ENCODE data around the gene GUCY2D. TPM values are rescaled to one million over a fixed set of nuclear protein-coding genes. Genes with fewer than 3 reads are reported as not detected.

GUCY2D gene
- total and polyA plus RNA-seq, 2 donors, result 0.02 to 0.05 TPM

GRCh38 chr17:7971651-7972050, 30.8 kb upstream of the GUCY2D start:
- Histone ChIP-seq H3K4me1 (ENCODE audit: control insufficient read depth in 2 of 2, insufficient read depth in 2 of 2, low read length in 2 of 2) (no peaks in the 10 kb centered on the region), H3K27me3 (ENCODE audit: control insufficient read depth in 2 of 2, insufficient read depth in 1 of 2, low read length in 1 of 2) (peaks cover 0 to 2% of the 10 kb centered on the region in 2 donors), H3K27ac (ENCODE audit: low read depth in 1 of 2, low read length in 1 of 2) (no peak overlapping the region), H3K4me3 (ENCODE audit: low read length in 2 of 2) (no peak overlapping the region), H3K36me3 (ENCODE audit: control insufficient read depth in 2 of 2, insufficient read depth in 2 of 2, low read length in 1 of 2) (no peaks in the 10 kb centered on the region), H3K9me3 (ENCODE audit: control insufficient read depth in 2 of 2, insufficient read depth in 1 of 2, low read length in 1 of 2) (peaks cover 2 to 10% of the 10 kb centered on the region in 2 donors)
- whole genome bisulfite sequencing, result 95% methylated on average over 4 of the region's 4 CpGs
- DNase-seq (ENCODE audit: low read depth in 6 of 9, low spot score in 9 of 9), result no peak

- WGBS, result 97% methylated on average over 8 of the region's 8 CpGs
- Histone ChIP-seq H3K36me3 (ENCODE audit: control insufficient read depth in 2 of 2, insufficient read depth in 2 of 2, low read length in 1 of 2) (no peaks in the 10 kb centered on the region), H3K4me3 (ENCODE audit: low read length in 2 of 2) (no peak overlapping the region), H3K27me3 (ENCODE audit: control insufficient read depth in 2 of 2, insufficient read depth in 1 of 2, low read length in 1 of 2) (peaks cover 0 to 2% of the 10 kb centered on the region in 2 donors), H3K4me1 (ENCODE audit: control insufficient read depth in 2 of 2, insufficient read depth in 2 of 2, low read length in 2 of 2) (no peaks in the 10 kb centered on the region), H3K27ac (ENCODE audit: low read depth in 1 of 2, low read length in 1 of 2) (no peak overlapping the region), H3K9me3 (ENCODE audit: control insufficient read depth in 2 of 2, insufficient read depth in 1 of 2, low read length in 1 of 2) (peaks cover 2 to 10% of the 10 kb centered on the region in 2 donors)
- DNase-seq (ENCODE audit: low read depth in 6 of 9, low spot score in 9 of 9), result no peak
Observed at GRCh38 chr17:7972131-7972785, 30.2 kb upstream of the GUCY2D start.

GRCh38 chr17:7974638-7975131, 27.7 kb upstream of the GUCY2D start:
- peaks cover 0 to 2% of the 10 kb centered on the region in 2 donors for H3K27me3 ChIP-seq (ENCODE audit: control insufficient read depth in 2 of 2, insufficient read depth in 1 of 2, low read length in 1 of 2)

GRCh38 chr17:7977039-7977438, 25.4 kb upstream of the GUCY2D start:
- Histone ChIP-seq H3K9me3 (ENCODE audit: control insufficient read depth in 2 of 2, insufficient read depth in 1 of 2, low read length in 1 of 2) (peaks cover 2 to 10% of the 10 kb centered on the region in 2 donors), H3K27me3 (ENCODE audit: control insufficient read depth in 2 of 2, insufficient read depth in 1 of 2, low read length in 1 of 2) (peaks cover 0 to 3% of the 10 kb centered on the region in 2 donors), H3K4me3 (ENCODE audit: low read length in 2 of 2) (no peak overlapping the region), H3K36me3 (ENCODE audit: control insufficient read depth in 2 of 2, insufficient read depth in 2 of 2, low read length in 1 of 2) (no peaks in the 10 kb centered on the region), H3K27ac (ENCODE audit: low read depth in 1 of 2, low read length in 1 of 2) (no peak overlapping the region), H3K4me1 (ENCODE audit: control insufficient read depth in 2 of 2, insufficient read depth in 2 of 2, low read length in 2 of 2) (no peaks in the 10 kb centered on the region)
- whole genome bisulfite sequencing, result 95% methylated on average over 4 of the region's 4 CpGs
- DNase-seq (ENCODE audit: low read depth in 6 of 9, low spot score in 9 of 9), result no peak

More at GRCh38 chr17:7974638-7975131, 27.7 kb upstream of the GUCY2D start:
- Histone ChIP-seq H3K4me3 (ENCODE audit: low read length in 2 of 2) (no peak overlapping the region), H3K9me3 (ENCODE audit: control insufficient read depth in 2 of 2, insufficient read depth in 1 of 2, low read length in 1 of 2) (peaks cover 2 to 10% of the 10 kb centered on the region in 2 donors), H3K4me1 (ENCODE audit: control insufficient read depth in 2 of 2, insufficient read depth in 2 of 2, low read length in 2 of 2) (no peaks in the 10 kb centered on the region), H3K27ac (ENCODE audit: low read depth in 1 of 2, low read length in 1 of 2) (no peak overlapping the region), H3K36me3 (ENCODE audit: control insufficient read depth in 2 of 2, insufficient read depth in 2 of 2, low read length in 1 of 2) (no peaks in the 10 kb centered on the region)
- no peak for DNase-seq (ENCODE audit: low read depth in 6 of 9, low spot score in 9 of 9)

GRCh38 chr17:7977805-7978204, 24.6 kb upstream of the GUCY2D start:
- no peak overlapping the region for H3K4me3 ChIP-seq (ENCODE audit: low read length in 2 of 2)
- no peak for DNase-seq (ENCODE audit: low read depth in 6 of 9, low spot score in 9 of 9)
- H3K27me3 ChIP-seq (ENCODE audit: control insufficient read depth in 2 of 2, insufficient read depth in 1 of 2, low read length in 1 of 2), result peaks cover 0 to 5% of the 10 kb centered on the region in 2 donors
- H3K9me3 ChIP-seq (ENCODE audit: control insufficient read depth in 2 of 2, insufficient read depth in 1 of 2, low read length in 1 of 2), result peaks cover 2 to 10% of the 10 kb centered on the region in 2 donors
- no peaks in the 10 kb centered on the region for H3K4me1 ChIP-seq (ENCODE audit: control insufficient read depth in 2 of 2, insufficient read depth in 2 of 2, low read length in 2 of 2)
- H3K36me3 ChIP-seq (ENCODE audit: control insufficient read depth in 2 of 2, insufficient read depth in 2 of 2, low read length in 1 of 2), result no peaks in the 10 kb centered on the region
- 96% methylated on average over 5 of the region's 5 CpGs for WGBS
- no peak overlapping the region for H3K27ac ChIP-seq (ENCODE audit: low read depth in 1 of 2, low read length in 1 of 2)

GRCh38 chr17:7982173-7982572, 20.2 kb upstream of the GUCY2D start:
- H3K4me3 ChIP-seq (ENCODE audit: low read length in 2 of 2), result no peak overlapping the region
- H3K36me3 ChIP-seq (ENCODE audit: control insufficient read depth in 2 of 2, insufficient read depth in 2 of 2, low read length in 1 of 2), result no peaks in the 10 kb centered on the region
- H3K4me1 ChIP-seq (ENCODE audit: control insufficient read depth in 2 of 2, insufficient read depth in 2 of 2, low read length in 2 of 2), result no peaks in the 10 kb centered on the region
- H3K9me3 ChIP-seq (ENCODE audit: control insufficient read depth in 2 of 2, insufficient read depth in 1 of 2, low read length in 1 of 2), result no peaks in the 10 kb centered on the region
- H3K27me3 ChIP-seq (ENCODE audit: control insufficient read depth in 2 of 2, insufficient read depth in 1 of 2, low read length in 1 of 2), result peaks cover 0 to 5% of the 10 kb centered on the region in 2 donors
- WGBS, result 96% methylated on average over 7 of the region's 7 CpGs
- no peak for DNase-seq (ENCODE audit: low read depth in 6 of 9, low spot score in 9 of 9)
- H3K27ac ChIP-seq (ENCODE audit: low read depth in 1 of 2, low read length in 1 of 2), result no peak overlapping the region

- no peak overlapping the region for H3K27ac ChIP-seq (ENCODE audit: low read depth in 1 of 2, low read length in 1 of 2)
- no peaks in the 10 kb centered on the region for H3K4me1 ChIP-seq (ENCODE audit: control insufficient read depth in 2 of 2, insufficient read depth in 2 of 2, low read length in 2 of 2)
- DNase-seq (ENCODE audit: low read depth in 6 of 9, low spot score in 9 of 9), result no peak
- H3K27me3 ChIP-seq (ENCODE audit: control insufficient read depth in 2 of 2, insufficient read depth in 1 of 2, low read length in 1 of 2), result peaks cover 0 to 5% of the 10 kb centered on the region in 2 donors
- H3K9me3 ChIP-seq (ENCODE audit: control insufficient read depth in 2 of 2, insufficient read depth in 1 of 2, low read length in 1 of 2), result no peaks in the 10 kb centered on the region
- 97% methylated on average over 6 of the region's 6 CpGs for WGBS
- H3K36me3 ChIP-seq (ENCODE audit: control insufficient read depth in 2 of 2, insufficient read depth in 2 of 2, low read length in 1 of 2), result no peaks in the 10 kb centered on the region
- no peak overlapping the region for H3K4me3 ChIP-seq (ENCODE audit: low read length in 2 of 2)
Observed at GRCh38 chr17:7982666-7983065, 19.7 kb upstream of the GUCY2D start.

- Histone ChIP-seq H3K27ac (ENCODE audit: low read depth in 1 of 2, low read length in 1 of 2) (no peak overlapping the region), H3K4me3 (ENCODE audit: low read length in 2 of 2) (no peak overlapping the region), H3K9me3 (ENCODE audit: control insufficient read depth in 2 of 2, insufficient read depth in 1 of 2, low read length in 1 of 2) (no peaks in the 10 kb centered on the region), H3K4me1 (ENCODE audit: control insufficient read depth in 2 of 2, insufficient read depth in 2 of 2, low read length in 2 of 2) (peaks cover 0 to 4% of the 10 kb centered on the region in 2 donors), H3K36me3 (ENCODE audit: control insufficient read depth in 2 of 2, insufficient read depth in 2 of 2, low read length in 1 of 2) (no peaks in the 10 kb centered on the region), H3K27me3 (ENCODE audit: control insufficient read depth in 2 of 2, insufficient read depth in 1 of 2, low read length in 1 of 2) (peaks cover 0 to 5% of the 10 kb centered on the region in 2 donors)
- 92% methylated on average over 9 of the region's 9 CpGs for WGBS
- no peak for DNase-seq (ENCODE audit: low read depth in 6 of 9, low spot score in 9 of 9)
Observed at GRCh38 chr17:7984904-7985303, 17.5 kb upstream of the GUCY2D start.

- 92% methylated on average over 12 of the region's 12 CpGs for WGBS
- Histone ChIP-seq H3K27ac (ENCODE audit: low read depth in 1 of 2, low read length in 1 of 2) (no peak overlapping the region), H3K9me3 (ENCODE audit: control insufficient read depth in 2 of 2, insufficient read depth in 1 of 2, low read length in 1 of 2) (no peaks in the 10 kb centered on the region), H3K27me3 (ENCODE audit: control insufficient read depth in 2 of 2, insufficient read depth in 1 of 2, low read length in 1 of 2) (peaks cover 0 to 2% of the 10 kb centered on the region in 2 donors), H3K4me3 (ENCODE audit: low read length in 2 of 2) (no peak overlapping the region), H3K4me1 (ENCODE audit: control insufficient read depth in 2 of 2, insufficient read depth in 2 of 2, low read length in 2 of 2) (peaks cover 3 to 9% of the 10 kb centered on the region in 2 donors), H3K36me3 (ENCODE audit: control insufficient read depth in 2 of 2, insufficient read depth in 2 of 2, low read length in 1 of 2) (no peaks in the 10 kb centered on the region)
- no peak for DNase-seq (ENCODE audit: low read depth in 6 of 9, low spot score in 9 of 9)
Observed at GRCh38 chr17:7987112-7987893, 15.1 kb upstream of the GUCY2D start.

Data from thymus (tissue), 11 donors.